WERI-Rb-1 (cell line): ENCODE results near the gene SHANK1.
"Not testable (repeated sequence)": the region's sequence is repeated elsewhere in the genome, so short reads cannot be mapped to it uniquely, and the experiment has no call there.

Experiments used
- DNase-seq: peaks from one replicate; pipeline ENCODE4 v3.0.0-alpha.2; 2020
- H3K27ac ChIP-seq: fragments of 250-450 bp; sonication (Bioruptor Pico); 2 replicates; pipeline ENCODE4 v1.5.1; 2020; ENCODE audit warnings: mild to moderate bottlenecking, moderate library complexity
- H3K27me3 ChIP-seq: fragments of 250-450 bp; sonication (Bioruptor Pico); 2 replicates; pipeline ENCODE4 v1.5.1; 2021; ENCODE audit warnings: mild to moderate bottlenecking, low read depth, moderate library complexity; ENCODE audit not compliant: insufficient read depth, severe bottlenecking
- H3K36me3 ChIP-seq: fragments of 250-450 bp; sonication (Bioruptor Pico); 2 replicates; pipeline ENCODE4 v1.5.1; 2020; ENCODE audit warnings: mild to moderate bottlenecking, moderate library complexity
- H3K4me3 ChIP-seq: 2 replicates; pipeline ENCODE4 v1.5.1; 2011; ENCODE audit warnings: low read depth, mild to moderate bottlenecking, control low read depth, low read length
- H3K9me3 ChIP-seq: fragments of 250-450 bp; sonication (Bioruptor Pico); 2 replicates; pipeline ENCODE4 v1.5.1; 2021; ENCODE audit warnings: mild to moderate bottlenecking, moderate library complexity; ENCODE audit not compliant: severe bottlenecking
- TF ChIP-seq, protein P1 (sequence below): IDR thresholded peaks from 2 replicates; pipeline ENCODE4 v1.5.1; 2011; ENCODE audit warnings: low read depth, mild to moderate bottlenecking, control low read depth, inconsistent platforms, low read length

SHANK1 gene

GRCh38 chr19:50719566-50719965 is at the start of gene SHANK1:
Gene SHANK1, minus strand, starts transcription at chr19:50719802. Its CDS starts 2,883 bp downstream, at chr19:50716919.
- peaks cover 8% of the 10 kb centered on the region for H3K27me3 ChIP-seq
- H3K36me3 ChIP-seq = no peaks in the 10 kb centered on the region
- DNase-seq = peak; percentile 33
- TF ChIP-seq, protein P1, sequence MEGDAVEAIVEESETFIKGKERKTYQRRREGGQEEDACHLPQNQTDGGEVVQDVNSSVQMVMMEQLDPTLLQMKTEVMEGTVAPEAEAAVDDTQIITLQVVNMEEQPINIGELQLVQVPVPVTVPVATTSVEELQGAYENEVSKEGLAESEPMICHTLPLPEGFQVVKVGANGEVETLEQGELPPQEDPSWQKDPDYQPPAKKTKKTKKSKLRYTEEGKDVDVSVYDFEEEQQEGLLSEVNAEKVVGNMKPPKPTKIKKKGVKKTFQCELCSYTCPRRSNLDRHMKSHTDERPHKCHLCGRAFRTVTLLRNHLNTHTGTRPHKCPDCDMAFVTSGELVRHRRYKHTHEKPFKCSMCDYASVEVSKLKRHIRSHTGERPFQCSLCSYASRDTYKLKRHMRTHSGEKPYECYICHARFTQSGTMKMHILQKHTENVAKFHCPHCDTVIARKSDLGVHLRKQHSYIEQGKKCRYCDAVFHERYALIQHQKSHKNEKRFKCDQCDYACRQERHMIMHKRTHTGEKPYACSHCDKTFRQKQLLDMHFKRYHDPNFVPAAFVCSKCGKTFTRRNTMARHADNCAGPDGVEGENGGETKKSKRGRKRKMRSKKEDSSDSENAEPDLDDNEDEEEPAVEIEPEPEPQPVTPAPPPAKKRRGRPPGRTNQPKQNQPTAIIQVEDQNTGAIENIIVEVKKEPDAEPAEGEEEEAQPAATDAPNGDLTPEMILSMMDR = no peak
- H3K4me3 ChIP-seq = peak within 1 kb of the TSS; percentile 46
- H3K27ac ChIP-seq = no peak within 1 kb of the TSS
- no peaks in the 10 kb centered on the region for H3K9me3 ChIP-seq

- DNase-seq = no peak
- TF ChIP-seq, protein P1 = no peak
- no peaks in the 10 kb centered on the region for H3K27me3 ChIP-seq
Observed at GRCh38 chr19:50768277-50768676, 48.7 kb upstream of the SHANK1 start.

DNA sequence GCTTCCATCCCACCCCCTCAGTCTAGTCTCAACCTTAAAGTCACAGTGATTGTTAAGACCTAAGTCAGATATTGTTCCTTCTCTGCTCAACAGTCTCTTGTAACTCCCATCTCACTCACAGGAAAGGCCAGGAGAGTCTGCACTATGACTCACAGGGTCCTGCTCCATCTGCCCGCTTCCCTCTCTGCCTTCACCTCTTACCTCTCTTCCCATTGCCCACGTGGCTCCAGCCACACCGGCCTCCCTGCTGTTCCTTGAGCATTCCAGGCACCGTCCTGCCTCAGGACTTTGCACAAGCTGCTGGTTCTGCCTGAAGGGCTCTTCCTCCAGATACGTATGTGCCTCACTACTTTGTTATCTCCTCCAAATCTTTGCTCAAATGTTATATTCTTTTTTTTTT is 47.7 kb upstream of the SHANK1 start:
- H3K9me3 ChIP-seq, H3K36me3 ChIP-seq, H3K27ac ChIP-seq, DNase-seq, H3K4me3 ChIP-seq, H3K27me3 ChIP-seq: not testable (repeated sequence)

More at GRCh38 chr19:50768277-50768676, 48.7 kb upstream of the SHANK1 start:
- no peak overlapping the region for H3K27ac ChIP-seq
- H3K36me3 ChIP-seq = no peaks in the 10 kb centered on the region
- H3K4me3 ChIP-seq = no peak overlapping the region
- no peaks in the 10 kb centered on the region for H3K9me3 ChIP-seq

- H3K27ac ChIP-seq, DNase-seq, H3K36me3 ChIP-seq, H3K9me3 ChIP-seq, H3K27me3 ChIP-seq, H3K4me3 ChIP-seq: not testable (repeated sequence)
Observed at GRCh38 chr19:50766746-50767145, 47.1 kb upstream of the SHANK1 start.

DNA sequence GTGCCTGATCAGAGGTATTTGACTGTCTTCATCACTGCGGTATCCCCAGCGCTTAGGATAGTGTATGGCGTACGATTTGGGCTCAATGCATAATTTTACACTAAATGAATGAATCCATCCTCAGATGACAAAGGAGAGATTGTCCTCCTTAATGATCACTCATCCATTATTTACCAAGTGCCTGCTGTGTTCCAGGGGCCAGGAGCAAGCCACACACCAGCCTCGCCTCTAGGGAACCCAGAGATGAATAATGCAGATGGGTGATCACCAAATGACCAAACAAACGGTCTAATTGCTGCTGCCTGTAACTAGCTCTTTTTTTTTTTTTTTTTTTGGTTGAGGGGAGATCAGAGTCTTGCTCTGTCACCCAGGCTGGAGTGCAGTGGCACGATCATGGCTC is 44.8 kb upstream of the SHANK1 start:
- no peaks in the 10 kb centered on the region for H3K36me3 ChIP-seq
- H3K9me3 ChIP-seq = peaks cover 4% of the 10 kb centered on the region
- TF ChIP-seq, protein P1 = no peak
- H3K27ac ChIP-seq = no peak overlapping the region
- DNase-seq = no peak
- no peak overlapping the region for H3K4me3 ChIP-seq
- no peaks in the 10 kb centered on the region for H3K27me3 ChIP-seq

DNA sequence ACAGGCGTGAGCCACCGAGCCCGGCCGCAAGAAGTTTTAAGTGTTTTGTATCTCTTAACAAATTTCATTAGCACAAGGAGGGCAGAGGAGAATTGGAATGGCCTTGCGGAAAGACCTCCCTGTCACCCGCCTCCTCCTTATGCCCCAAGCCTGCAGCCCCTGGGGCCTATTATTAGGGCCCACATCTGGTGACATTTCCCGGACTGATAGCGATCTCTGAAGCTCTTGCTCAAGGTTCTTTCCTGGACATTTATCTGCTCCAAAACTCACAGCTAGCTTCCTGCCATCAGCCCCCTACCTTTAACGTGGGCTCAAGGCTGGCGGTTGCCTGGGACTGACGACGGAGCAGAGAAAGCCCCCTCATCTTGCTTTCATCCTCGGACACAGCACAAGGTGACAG is 43.9 kb upstream of the SHANK1 start:
- H3K9me3 ChIP-seq = not testable (repeated sequence)

DNA sequence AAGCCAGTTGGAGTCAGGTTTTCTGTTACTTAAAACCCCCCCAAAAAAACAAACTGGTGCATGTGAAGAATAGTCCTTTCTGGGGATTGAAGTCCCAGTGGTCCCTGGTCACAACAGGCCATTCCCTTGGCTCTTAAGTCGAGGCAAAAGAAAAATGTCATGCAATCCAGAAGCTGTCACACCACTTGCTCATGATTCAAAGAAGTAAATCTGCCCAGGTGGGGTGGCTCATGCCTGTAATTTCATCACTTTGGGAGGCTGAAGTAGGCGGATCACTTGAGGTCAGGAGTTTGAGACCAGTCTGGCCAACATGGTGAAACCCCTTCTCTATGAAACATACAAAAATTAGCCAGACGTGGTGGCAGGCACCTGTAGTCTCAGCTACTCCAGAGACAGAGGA is 41.9 kb upstream of the SHANK1 start:
- not testable (repeated sequence) for H3K9me3 ChIP-seq, H3K4me3 ChIP-seq, H3K27ac ChIP-seq, H3K36me3 ChIP-seq, H3K27me3 ChIP-seq, DNase-seq

More for the DNA sequence above, 43.9 kb upstream of the SHANK1 start:
- H3K4me3 ChIP-seq, H3K36me3 ChIP-seq, H3K27ac ChIP-seq, DNase-seq, H3K27me3 ChIP-seq: not testable (repeated sequence)

GRCh38 chr19:50759886-50760285 is 40.3 kb upstream of the SHANK1 start:
- TF ChIP-seq, protein P1 = no peak
- Histone ChIP-seq H3K9me3 (peaks cover 4% of the 10 kb centered on the region), H3K36me3 (no peaks in the 10 kb centered on the region), H3K27ac (no peak overlapping the region), H3K4me3 (no peak overlapping the region), H3K27me3 (peaks cover 4% of the 10 kb centered on the region)
- no peak for DNase-seq

GRCh38 chr19:50759076-50759475 is 39.5 kb upstream of the SHANK1 start:
- not testable (repeated sequence) for DNase-seq, H3K27me3 ChIP-seq, H3K4me3 ChIP-seq, H3K36me3 ChIP-seq, H3K27ac ChIP-seq, H3K9me3 ChIP-seq

DNA sequence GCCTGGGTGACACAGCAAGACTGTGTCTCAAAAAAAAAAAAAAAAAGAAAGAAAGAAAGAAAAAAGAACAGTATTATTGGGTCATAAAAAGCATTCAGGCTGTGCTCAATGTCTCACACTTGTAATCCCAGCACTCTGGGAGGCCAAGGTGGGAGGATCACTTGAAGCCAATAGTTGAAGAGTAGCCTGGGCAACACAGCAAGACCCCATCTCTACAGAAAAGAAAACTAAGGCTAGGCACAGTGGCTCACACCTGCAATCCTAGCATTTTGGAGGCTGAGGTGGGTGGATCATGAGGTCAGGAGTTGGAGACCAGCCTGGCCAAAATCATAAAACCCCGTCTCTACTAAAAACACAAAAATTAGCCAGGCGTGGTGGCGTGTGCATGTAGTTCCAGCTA is 38.0 kb upstream of the SHANK1 start:
- not testable (repeated sequence) for H3K27me3 ChIP-seq, H3K27ac ChIP-seq, H3K4me3 ChIP-seq, H3K36me3 ChIP-seq, H3K9me3 ChIP-seq, DNase-seq

- H3K4me3 ChIP-seq, H3K27me3 ChIP-seq, H3K36me3 ChIP-seq, DNase-seq, H3K27ac ChIP-seq, H3K9me3 ChIP-seq: not testable (repeated sequence)
Observed at GRCh38 chr19:50756244-50756643, 36.6 kb upstream of the SHANK1 start.
